Measurements from ENCODE around the gene TFAP2D. TPM values are rescaled to one million over a fixed set of nuclear protein-coding genes. Genes with fewer than 3 reads are reported as not detected.

The TFAP2D gene
- total RNA-seq, 4 donors from 2014 or later: not detected

DNA sequence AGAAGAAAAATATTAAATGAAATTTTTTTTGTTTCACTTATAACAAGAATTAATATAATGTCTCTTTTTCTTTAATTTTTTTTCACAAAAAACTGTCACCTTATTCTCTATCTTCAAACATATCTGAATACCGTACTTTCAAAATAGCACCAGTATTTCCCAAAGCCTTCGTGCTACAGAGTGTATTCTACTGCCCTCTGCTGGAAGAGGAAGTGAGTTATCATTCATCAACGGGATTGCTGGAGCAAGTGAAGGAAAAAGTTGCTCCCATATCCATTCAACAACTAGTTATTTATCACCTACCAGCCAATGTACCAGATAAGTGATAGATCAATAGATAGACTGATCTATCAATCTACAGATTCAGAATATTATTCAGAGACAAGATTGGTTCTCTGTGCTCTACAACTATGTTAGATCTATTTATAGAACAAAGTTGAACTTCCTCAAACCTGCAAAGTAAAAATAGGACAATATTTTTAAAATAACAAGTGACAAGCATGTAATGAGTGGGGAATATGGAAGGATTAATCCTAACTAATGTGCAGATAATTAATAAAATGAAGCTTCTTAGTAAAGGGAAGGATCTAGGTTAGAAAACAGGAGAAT, 78.7 kb downstream of the TFAP2D start:
- Histone ChIP-seq H3K4me3 (no peak overlapping the region), H3K36me3 (no peaks in the 10 kb centered on the region), H3K27ac (no peak overlapping the region), H3K4me1 (no peaks in the 10 kb centered on the region), H3K9me3 (no peaks in the 10 kb centered on the region), H3K27me3 (no peaks in the 10 kb centered on the region)
- TF ChIP-seq, protein P1, sequence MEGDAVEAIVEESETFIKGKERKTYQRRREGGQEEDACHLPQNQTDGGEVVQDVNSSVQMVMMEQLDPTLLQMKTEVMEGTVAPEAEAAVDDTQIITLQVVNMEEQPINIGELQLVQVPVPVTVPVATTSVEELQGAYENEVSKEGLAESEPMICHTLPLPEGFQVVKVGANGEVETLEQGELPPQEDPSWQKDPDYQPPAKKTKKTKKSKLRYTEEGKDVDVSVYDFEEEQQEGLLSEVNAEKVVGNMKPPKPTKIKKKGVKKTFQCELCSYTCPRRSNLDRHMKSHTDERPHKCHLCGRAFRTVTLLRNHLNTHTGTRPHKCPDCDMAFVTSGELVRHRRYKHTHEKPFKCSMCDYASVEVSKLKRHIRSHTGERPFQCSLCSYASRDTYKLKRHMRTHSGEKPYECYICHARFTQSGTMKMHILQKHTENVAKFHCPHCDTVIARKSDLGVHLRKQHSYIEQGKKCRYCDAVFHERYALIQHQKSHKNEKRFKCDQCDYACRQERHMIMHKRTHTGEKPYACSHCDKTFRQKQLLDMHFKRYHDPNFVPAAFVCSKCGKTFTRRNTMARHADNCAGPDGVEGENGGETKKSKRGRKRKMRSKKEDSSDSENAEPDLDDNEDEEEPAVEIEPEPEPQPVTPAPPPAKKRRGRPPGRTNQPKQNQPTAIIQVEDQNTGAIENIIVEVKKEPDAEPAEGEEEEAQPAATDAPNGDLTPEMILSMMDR (IDR thresholded peaks at IDR 0.05): peak in 4 of 6 experiments; percentile 40 to 60 (median 56)
- no peak for TF ChIP-seq POLR2A (IDR thresholded peaks at IDR 0.05)
- no peak for DNase-seq

DNA sequence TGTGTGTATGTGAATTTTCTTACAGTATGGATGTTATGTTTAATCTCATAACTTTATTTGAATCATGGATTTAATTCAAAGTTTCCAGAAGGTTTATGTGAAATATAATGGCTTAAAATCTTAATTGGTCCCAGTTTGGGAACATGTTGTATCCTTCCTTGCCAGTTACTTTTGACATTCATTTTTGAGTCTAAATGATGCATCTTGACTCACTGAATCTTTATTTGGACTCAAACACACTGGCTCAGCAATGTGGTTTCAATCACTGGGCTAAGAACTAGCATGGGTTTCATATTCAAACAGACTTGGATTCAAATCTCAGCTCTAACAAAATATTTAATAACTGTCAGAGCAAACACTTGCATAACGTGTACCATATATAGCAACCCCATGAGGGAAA, 79.4 kb downstream of the TFAP2D start:
- no peak for TF ChIP-seq POLR2A (IDR thresholded peaks at IDR 0.05)
- TF ChIP-seq, protein P1 (IDR thresholded peaks at IDR 0.05): no peak
- Histone ChIP-seq H3K27ac (no peak overlapping the region), H3K36me3 (no peaks in the 10 kb centered on the region), H3K4me1 (no peaks in the 10 kb centered on the region), H3K4me3 (no peak overlapping the region), H3K27me3 (no peaks in the 10 kb centered on the region), H3K9me3 (no peaks in the 10 kb centered on the region)
- no peak for DNase-seq

DNA sequence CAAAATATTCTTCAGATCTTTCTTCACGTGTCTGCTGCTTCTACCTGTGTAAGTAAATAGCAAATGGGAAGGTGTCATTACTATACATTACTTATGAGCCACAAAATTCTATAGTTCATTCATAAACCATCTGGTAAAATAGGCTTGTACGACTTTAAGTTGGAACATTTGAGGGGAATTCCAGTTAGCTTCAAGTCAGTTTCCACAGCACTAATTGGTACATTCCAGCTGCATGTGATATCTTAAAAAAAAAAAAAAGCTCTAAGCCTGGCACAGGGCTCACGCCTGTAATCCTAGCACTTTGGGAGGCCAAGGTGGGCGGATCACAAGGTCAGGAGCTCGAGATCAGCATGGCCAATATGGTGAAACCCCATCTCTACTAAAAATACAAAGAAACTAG, 82.2 kb downstream of the TFAP2D start:
- H3K27ac ChIP-seq: no peak overlapping the region
- no peaks in the 10 kb centered on the region for H3K27me3 ChIP-seq
- H3K4me3 ChIP-seq: no peak overlapping the region
- DNase-seq: no peak
- H3K9me3 ChIP-seq: no peaks in the 10 kb centered on the region
- no peaks in the 10 kb centered on the region for H3K4me1 ChIP-seq
- H3K36me3 ChIP-seq: no peaks in the 10 kb centered on the region
- TF ChIP-seq, protein P1 (IDR thresholded peaks at IDR 0.05): no peak
- no peak for TF ChIP-seq POLR2A (IDR thresholded peaks at IDR 0.05)

GRCh38 chr6:50804283-50804682, 91.0 kb downstream of the TFAP2D start:
- H3K9me3 ChIP-seq: no peaks in the 10 kb centered on the region
- H3K4me3 ChIP-seq: no peak overlapping the region
- H3K27ac ChIP-seq: no peak overlapping the region
- H3K27me3 ChIP-seq: no peaks in the 10 kb centered on the region
- H3K36me3 ChIP-seq: no peaks in the 10 kb centered on the region
- no peak for DNase-seq
- TF ChIP-seq, protein P1 (IDR thresholded peaks at IDR 0.05): no peak
- no peak for TF ChIP-seq POLR2A (IDR thresholded peaks at IDR 0.05)
- no peaks in the 10 kb centered on the region for H3K4me1 ChIP-seq

- TF ChIP-seq, protein P1 (IDR thresholded peaks at IDR 0.05): no peak
- no peak for TF ChIP-seq POLR2A (IDR thresholded peaks at IDR 0.05)
Measured at GRCh38 chr6:50807035-50807434, 93.7 kb downstream of the TFAP2D start.

More at GRCh38 chr6:50807035-50807434, 93.7 kb downstream of the TFAP2D start:
- H3K9me3 ChIP-seq: no peaks in the 10 kb centered on the region
- H3K27me3 ChIP-seq: no peaks in the 10 kb centered on the region
- no peaks in the 10 kb centered on the region for H3K36me3 ChIP-seq
- H3K4me1 ChIP-seq: no peaks in the 10 kb centered on the region
- no peak overlapping the region for H3K4me3 ChIP-seq
- H3K27ac ChIP-seq: no peak overlapping the region
- no peak for DNase-seq

Data from Peyer's patch (tissue), 4 donors.